ENCODE results near the gene MALAT1.

MALAT1 gene

DNA sequence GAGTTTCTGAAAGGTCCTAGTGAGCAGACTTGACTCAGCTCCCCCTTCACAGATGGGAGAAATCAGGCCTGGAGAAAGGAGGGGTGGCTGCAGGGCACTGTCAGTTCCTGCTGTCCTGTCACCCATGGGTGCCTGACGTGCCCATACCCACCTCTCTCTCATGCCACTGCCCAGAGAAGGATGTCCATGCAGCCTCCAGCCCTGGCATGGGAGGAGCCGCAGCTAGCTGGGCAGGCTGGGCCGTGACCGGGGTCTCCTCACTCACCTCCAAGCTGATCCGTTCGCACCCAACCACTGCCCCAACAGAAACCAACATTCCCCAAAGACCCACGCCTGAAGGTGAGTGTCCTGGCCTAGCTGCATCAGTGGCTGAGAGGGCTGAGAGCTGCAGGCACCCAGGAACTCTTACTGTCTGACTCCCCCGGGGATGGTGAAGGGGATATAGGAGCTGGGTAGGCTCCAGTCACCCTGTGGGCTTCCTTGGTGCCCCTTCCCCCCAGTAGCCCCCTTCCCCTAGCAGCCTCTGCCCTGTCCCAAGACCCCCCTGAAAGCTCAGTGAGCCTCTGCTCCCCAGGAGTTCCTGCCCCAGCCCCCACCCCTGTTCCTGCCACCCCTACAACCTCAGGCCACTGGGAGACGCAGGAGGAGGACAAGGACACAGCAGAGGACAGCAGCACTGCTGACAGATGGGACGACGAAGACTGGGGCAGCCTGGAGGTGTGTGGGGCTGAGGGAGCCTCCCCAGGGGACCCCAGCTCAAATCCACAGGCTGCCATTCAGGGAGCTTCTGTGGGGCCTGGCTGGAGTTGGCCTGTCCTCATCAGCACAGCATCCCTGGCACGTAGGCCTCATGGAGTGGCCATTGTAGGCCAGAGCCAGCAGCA lies 37.8 kb downstream of the MALAT1 start:
- no peaks in the 10 kb centered on the region for H3K79me2 ChIP-seq (ENCODE audit: insufficient read depth, low read length)
- H3K9ac ChIP-seq (ENCODE audit: low read length), result no peak overlapping the region
- H4K20me1 ChIP-seq (ENCODE audit: low read depth, low read length), result no peaks in the 10 kb centered on the region
- H3K4me3 ChIP-seq (ENCODE audit: insufficient read depth, low read length, poor library complexity, severe bottlenecking), result no peak overlapping the region
- no peaks in the 10 kb centered on the region for H3K9me2 ChIP-seq (replicated peaks; ENCODE audit: insufficient read depth, low read length)
- H3K36me3 ChIP-seq (ENCODE audit: low read length), result no peaks in the 10 kb centered on the region
- TF ChIP-seq EZH2phosphoT487 (conservative IDR thresholded peaks at IDR 0.05; ENCODE audit: low read length), result no peak
- no peak for TF ChIP-seq CTCF (IDR thresholded peaks at IDR 0.05; ENCODE audit: insufficient read depth, low read length, poor library complexity, severe bottlenecking)
- H3K9me3 ChIP-seq (ENCODE audit: insufficient read depth, low read length), result no peaks in the 10 kb centered on the region
- no peak overlapping the region for H3K27ac ChIP-seq (ENCODE audit: low read depth, low read length)
- no peaks in the 10 kb centered on the region for H3K27me3 ChIP-seq (ENCODE audit: low read length)
- H2AFZ ChIP-seq (ENCODE audit: low read depth, low read length, severe bottlenecking), result no peak overlapping the region
- no peaks in the 10 kb centered on the region; the same call in 1 of the 2 replicates for H3F3A ChIP-seq (ENCODE audit: insufficient read depth)
- no peak overlapping the region for H3K4me2 ChIP-seq (ENCODE audit: low read depth, low read length, poor library complexity, severe bottlenecking)

- no peak overlapping the region for H3K9ac ChIP-seq (ENCODE audit: low read length)
- H2AFZ ChIP-seq (ENCODE audit: low read depth, low read length, severe bottlenecking), result no peak overlapping the region
- H3K9me3 ChIP-seq (ENCODE audit: insufficient read depth, low read length), result no peaks in the 10 kb centered on the region
- no peaks in the 10 kb centered on the region for H4K20me1 ChIP-seq (ENCODE audit: low read depth, low read length)
- no peaks in the 10 kb centered on the region; the same call in 1 of the 2 replicates for H3F3A ChIP-seq (ENCODE audit: insufficient read depth)
- H3K4me2 ChIP-seq (ENCODE audit: low read depth, low read length, poor library complexity, severe bottlenecking), result no peak overlapping the region
- no peak overlapping the region for H3K27ac ChIP-seq (ENCODE audit: low read depth, low read length)
- no peaks in the 10 kb centered on the region for H3K9me2 ChIP-seq (replicated peaks; ENCODE audit: insufficient read depth, low read length)
- no peaks in the 10 kb centered on the region for H3K79me2 ChIP-seq (ENCODE audit: insufficient read depth, low read length)
- no peaks in the 10 kb centered on the region for H3K27me3 ChIP-seq (ENCODE audit: low read length)
- no peak for TF ChIP-seq EZH2phosphoT487 (conservative IDR thresholded peaks at IDR 0.05; ENCODE audit: low read length)
- no peak for TF ChIP-seq CTCF (IDR thresholded peaks at IDR 0.05; ENCODE audit: insufficient read depth, low read length, poor library complexity, severe bottlenecking)
- H3K36me3 ChIP-seq (ENCODE audit: low read length), result no peaks in the 10 kb centered on the region
- H3K4me3 ChIP-seq (ENCODE audit: insufficient read depth, low read length, poor library complexity, severe bottlenecking), result no peak overlapping the region
These were observed 38.4 kb downstream of the MALAT1 start for GRCh38 chr11:65537296-65537597.

- H3K4me2 ChIP-seq (ENCODE audit: low read depth, low read length, poor library complexity, severe bottlenecking), result no peak overlapping the region
- H2AFZ ChIP-seq (ENCODE audit: low read depth, low read length, severe bottlenecking), result no peak overlapping the region
- H3F3A ChIP-seq (ENCODE audit: insufficient read depth), result no peaks in the 10 kb centered on the region; the same call in 1 of the 2 replicates
- TF ChIP-seq CTCF (IDR thresholded peaks at IDR 0.05; ENCODE audit: insufficient read depth, low read length, poor library complexity, severe bottlenecking) (no peak), EZH2phosphoT487 (conservative IDR thresholded peaks at IDR 0.05; ENCODE audit: low read length) (no peak)
- H3K36me3 ChIP-seq (ENCODE audit: low read length), result no peaks in the 10 kb centered on the region
- no peaks in the 10 kb centered on the region for H4K20me1 ChIP-seq (ENCODE audit: low read depth, low read length)
- no peaks in the 10 kb centered on the region for H3K9me2 ChIP-seq (replicated peaks; ENCODE audit: insufficient read depth, low read length)
- no peaks in the 10 kb centered on the region for H3K79me2 ChIP-seq (ENCODE audit: insufficient read depth, low read length)
- no peaks in the 10 kb centered on the region for H3K27me3 ChIP-seq (ENCODE audit: low read length)
- H3K4me3 ChIP-seq (ENCODE audit: insufficient read depth, low read length, poor library complexity, severe bottlenecking), result no peak overlapping the region
- H3K27ac ChIP-seq (ENCODE audit: low read depth, low read length), result no peak overlapping the region
- H3K9me3 ChIP-seq (ENCODE audit: insufficient read depth, low read length), result no peaks in the 10 kb centered on the region
- H3K9ac ChIP-seq (ENCODE audit: low read length), result no peak overlapping the region
These were observed 38.9 kb downstream of the MALAT1 start for GRCh38 chr11:65537620-65538231.

Data from SU-DHL-6 (cell line).